Chondrocyte (in vitro differentiated cells): ENCODE results near the gene SPATA20. TPM values are rescaled to one million over a fixed set of nuclear protein-coding genes. Genes with fewer than 3 reads are reported as not detected.

Experiments
- DNase-seq: peaks from one replicate; pipeline ENCODE4 v3.0.0; 2021; ENCODE audit warnings: mixed read lengths, low spot score
- H3K27ac Mint-ChIP-seq: one replicate; pipeline ENCODE4 v1.8.0; 2021; ENCODE audit warnings: mild to moderate bottlenecking, moderate library complexity, mixed read lengths; ENCODE audit not compliant: unreplicated experiment
- H3K27me3 Mint-ChIP-seq: 2 replicates; pipeline ENCODE4 v1.8.0; 2021; ENCODE audit warnings: low read depth, mixed read lengths
- H3K36me3 Mint-ChIP-seq: 2 replicates; pipeline ENCODE4 v1.8.0; 2021; ENCODE audit warnings: low read depth, mixed read lengths
- H3K4me1 Mint-ChIP-seq: 2 replicates; pipeline ENCODE4 v1.8.0; 2021; ENCODE audit warnings: low read depth, mild to moderate bottlenecking, mixed read lengths
- H3K4me3 Mint-ChIP-seq: one replicate; pipeline ENCODE4 v1.8.0; 2021; ENCODE audit warnings: mild to moderate bottlenecking, moderate library complexity, mixed read lengths; ENCODE audit not compliant: unreplicated experiment
- H3K9me3 Mint-ChIP-seq: 2 replicates; pipeline ENCODE4 v1.8.0; 2021; ENCODE audit warnings: low read depth, mixed read lengths
- total RNA-seq: library from RNA; stranded (reverse); gene quantifications from 3 replicates; pipeline ENCODE4 v1.2.1, GENCODE V29; 2021
- TF ChIP-seq, protein P1 (sequence below): fragments of 200-600 bp; sonication (generic); IDR thresholded peaks from 2 replicates; pipeline ENCODE4 v1.5.0; 2021; ENCODE audit warnings: antibody characterized with exemption, mild to moderate bottlenecking, moderate library complexity

Gene SPATA20
- total RNA-seq, 1 donor from 2014 or later, result 51.8 TPM

DNA sequence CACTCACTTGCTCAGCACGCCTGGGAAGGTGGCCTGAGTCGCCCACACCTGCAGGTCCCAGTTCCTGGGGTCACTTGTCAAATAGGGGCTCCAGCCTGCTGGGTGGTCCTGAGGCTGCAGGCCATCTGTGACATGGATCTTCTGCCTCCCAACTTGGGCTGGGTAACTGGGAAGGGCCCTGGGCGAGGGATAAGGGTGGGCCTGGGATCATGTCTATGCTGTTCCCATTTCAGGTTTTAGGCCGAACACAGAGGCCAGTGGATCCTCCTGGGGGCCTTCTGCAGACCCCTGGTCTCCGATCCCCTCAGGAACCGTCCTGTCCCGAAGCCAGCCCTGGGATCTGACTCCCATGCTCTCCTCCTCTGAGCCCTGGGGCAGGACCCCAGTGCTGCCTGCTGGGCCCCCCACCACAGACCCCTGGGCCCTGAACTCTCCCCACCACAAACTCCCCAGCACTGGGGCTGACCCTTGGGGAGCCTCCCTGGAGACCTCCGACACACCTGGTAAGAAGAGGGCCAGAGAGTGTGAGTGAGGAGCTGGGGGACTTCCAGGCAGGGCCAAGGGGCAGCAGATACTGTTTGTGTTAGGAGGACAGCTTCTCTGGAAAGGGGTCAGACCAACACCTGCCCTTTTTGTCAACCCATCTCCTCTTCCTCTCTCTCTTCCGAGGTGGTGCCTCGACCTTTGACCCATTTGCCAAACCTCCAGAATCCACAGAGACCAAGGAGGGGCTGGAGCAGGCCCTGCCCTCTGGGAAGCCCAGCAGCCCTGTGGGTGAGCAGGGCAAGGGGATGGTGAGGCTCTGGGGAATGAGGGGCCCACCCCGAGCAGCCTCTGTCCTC is 6.2 kb upstream of the SPATA20 start:
- Mint-ChIP-seq H3K4me1 (peaks cover 14% of the 10 kb centered on the region), H3K4me3 (no peak overlapping the region), H3K9me3 (no peaks in the 10 kb centered on the region), H3K27ac (no peak overlapping the region), H3K27me3 (peaks cover 2% of the 10 kb centered on the region), H3K36me3 (no peaks in the 10 kb centered on the region)
- no peak for DNase-seq
- TF ChIP-seq, protein P1, sequence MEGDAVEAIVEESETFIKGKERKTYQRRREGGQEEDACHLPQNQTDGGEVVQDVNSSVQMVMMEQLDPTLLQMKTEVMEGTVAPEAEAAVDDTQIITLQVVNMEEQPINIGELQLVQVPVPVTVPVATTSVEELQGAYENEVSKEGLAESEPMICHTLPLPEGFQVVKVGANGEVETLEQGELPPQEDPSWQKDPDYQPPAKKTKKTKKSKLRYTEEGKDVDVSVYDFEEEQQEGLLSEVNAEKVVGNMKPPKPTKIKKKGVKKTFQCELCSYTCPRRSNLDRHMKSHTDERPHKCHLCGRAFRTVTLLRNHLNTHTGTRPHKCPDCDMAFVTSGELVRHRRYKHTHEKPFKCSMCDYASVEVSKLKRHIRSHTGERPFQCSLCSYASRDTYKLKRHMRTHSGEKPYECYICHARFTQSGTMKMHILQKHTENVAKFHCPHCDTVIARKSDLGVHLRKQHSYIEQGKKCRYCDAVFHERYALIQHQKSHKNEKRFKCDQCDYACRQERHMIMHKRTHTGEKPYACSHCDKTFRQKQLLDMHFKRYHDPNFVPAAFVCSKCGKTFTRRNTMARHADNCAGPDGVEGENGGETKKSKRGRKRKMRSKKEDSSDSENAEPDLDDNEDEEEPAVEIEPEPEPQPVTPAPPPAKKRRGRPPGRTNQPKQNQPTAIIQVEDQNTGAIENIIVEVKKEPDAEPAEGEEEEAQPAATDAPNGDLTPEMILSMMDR, result no peak

- H3K36me3 Mint-ChIP-seq, result no peaks in the 10 kb centered on the region
- H3K27me3 Mint-ChIP-seq, result peaks cover 2% of the 10 kb centered on the region
- no peak overlapping the region for H3K27ac Mint-ChIP-seq
- peaks cover 14% of the 10 kb centered on the region for H3K4me1 Mint-ChIP-seq
- peak overlapping the region; percentile 79 for H3K4me3 Mint-ChIP-seq
- no peaks in the 10 kb centered on the region for H3K9me3 Mint-ChIP-seq
- no peak for DNase-seq
- TF ChIP-seq, protein P1, result no peak
These were observed 5.6 kb upstream of the SPATA20 start for GRCh38 chr17:50541402-50541715.

- Mint-ChIP-seq H3K4me1 (peaks cover 16% of the 10 kb centered on the region), H3K9me3 (no peaks in the 10 kb centered on the region), H3K36me3 (no peaks in the 10 kb centered on the region), H3K27ac (peak overlapping the region; percentile 28), H3K27me3 (peaks cover 2% of the 10 kb centered on the region), H3K4me3 (peak overlapping the region; percentile 79)
- DNase-seq, result no peak
- TF ChIP-seq, protein P1, result peak; percentile 69
These were observed 5.0 kb upstream of the SPATA20 start for GRCh38 chr17:50541716-50542688.

DNA sequence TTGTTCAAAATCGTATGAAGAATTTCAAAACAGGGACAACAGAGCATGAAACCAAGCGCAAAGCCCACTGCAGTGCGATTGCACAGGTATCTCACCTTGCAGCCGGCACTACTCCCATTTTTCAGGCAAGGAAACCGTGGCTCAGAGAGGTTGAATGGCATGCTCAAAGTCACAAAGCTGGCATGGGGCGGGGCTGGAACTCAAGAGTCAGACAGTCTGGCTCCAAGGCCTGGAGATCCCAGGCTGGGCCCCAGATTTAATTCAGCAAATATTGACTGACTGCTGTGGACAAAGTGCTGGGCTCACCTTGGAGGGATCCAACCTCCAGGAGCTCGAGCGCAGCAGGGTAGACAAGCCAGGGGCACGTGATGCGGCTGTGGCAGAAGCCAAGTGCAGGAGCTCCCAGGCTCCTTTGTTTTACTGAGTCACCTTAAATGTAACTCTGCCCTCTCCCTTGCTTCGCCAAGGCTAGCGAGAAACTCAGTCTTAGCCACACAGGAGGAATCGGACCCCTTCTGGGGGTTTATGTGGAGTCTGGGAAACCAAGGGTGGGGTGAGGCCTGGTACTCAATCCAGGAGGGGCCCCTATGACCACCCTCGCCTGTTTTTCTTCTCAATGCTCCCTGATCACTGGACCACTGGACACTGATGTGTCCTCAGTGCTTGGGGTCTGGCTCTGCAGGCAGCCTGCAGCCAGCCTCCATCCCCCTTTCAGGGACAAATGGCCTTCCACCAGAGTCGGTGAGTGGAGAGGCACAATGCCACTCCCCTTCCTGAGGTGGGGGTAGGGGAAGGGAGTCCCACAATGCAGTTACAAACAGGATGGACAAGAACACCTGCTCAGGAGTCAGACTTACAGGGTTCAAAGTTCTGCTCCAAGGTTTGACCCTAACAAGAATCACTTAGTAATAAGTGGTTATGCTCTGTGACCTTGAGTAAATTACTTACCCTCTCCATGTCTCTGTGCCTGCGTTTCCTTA is 3.9 kb upstream of the SPATA20 start:
- H3K36me3 Mint-ChIP-seq, result no peaks in the 10 kb centered on the region
- H3K4me1 Mint-ChIP-seq, result peaks cover 20% of the 10 kb centered on the region
- no peak for DNase-seq
- H3K4me3 Mint-ChIP-seq, result peak overlapping the region; percentile 79
- H3K27ac Mint-ChIP-seq, result peak overlapping the region; percentile 12
- TF ChIP-seq, protein P1, result no peak
- no peaks in the 10 kb centered on the region for H3K9me3 Mint-ChIP-seq
- H3K27me3 Mint-ChIP-seq, result peaks cover 2% of the 10 kb centered on the region
